Measurements from ENCODE around the gene AGPAT3. TPM values are rescaled to one million over a fixed set of nuclear protein-coding genes. Genes with fewer than 3 reads are reported as not detected.

AGPAT3 gene
- polyA plus RNA-seq, 2 donors, result 15.3 to 18.6 TPM

DNA sequence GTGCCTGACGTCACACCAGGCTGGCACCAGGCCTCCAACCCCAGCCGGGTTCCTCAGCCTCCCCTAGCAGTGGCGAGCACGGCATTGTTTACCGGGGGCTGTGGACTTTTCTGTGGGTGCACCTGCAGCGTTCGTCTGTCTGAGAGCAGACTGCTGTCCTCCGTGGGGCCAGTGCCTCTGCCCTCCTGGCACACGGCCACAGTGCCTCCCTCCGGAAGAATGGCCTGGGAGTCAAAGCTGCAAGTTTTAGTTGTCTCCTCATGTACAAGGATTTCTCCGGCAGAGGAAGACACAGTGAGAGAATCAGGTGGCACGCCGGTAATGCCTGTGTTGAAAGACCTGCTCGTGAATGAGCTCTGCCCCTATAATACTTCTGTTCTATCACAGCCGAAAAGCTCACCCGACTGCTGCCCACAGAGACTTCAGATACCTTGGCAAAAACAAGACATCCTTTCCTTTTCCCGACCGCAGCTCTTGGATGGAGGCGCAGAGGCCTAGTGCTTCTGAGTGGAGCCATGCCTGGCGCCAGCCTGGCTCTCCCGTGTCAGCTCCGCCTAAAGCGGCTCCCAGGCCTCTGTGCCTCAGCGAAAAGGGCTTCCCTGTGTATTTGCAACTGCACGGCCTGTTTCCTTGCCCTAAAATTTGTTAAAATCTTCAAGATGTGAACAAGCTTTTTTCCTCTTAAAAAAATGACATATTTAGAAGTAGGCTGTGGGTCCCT, 71.4 kb downstream of the AGPAT3 start:
- H3K27ac ChIP-seq (ENCODE audit: low read depth in 2 of 2, low read length in 1 of 2), result peak overlapping the region; percentile 22 to 42
- WGBS, 2 donors, result 76 to 78% methylated on average over 25 of the region's 25 CpGs
- peaks cover 0 to 16% of the 10 kb centered on the region in 2 donors for H3K36me3 ChIP-seq (ENCODE audit: control insufficient read depth in 2 of 2, insufficient read depth in 2 of 2, low read length in 1 of 2)

DNA sequence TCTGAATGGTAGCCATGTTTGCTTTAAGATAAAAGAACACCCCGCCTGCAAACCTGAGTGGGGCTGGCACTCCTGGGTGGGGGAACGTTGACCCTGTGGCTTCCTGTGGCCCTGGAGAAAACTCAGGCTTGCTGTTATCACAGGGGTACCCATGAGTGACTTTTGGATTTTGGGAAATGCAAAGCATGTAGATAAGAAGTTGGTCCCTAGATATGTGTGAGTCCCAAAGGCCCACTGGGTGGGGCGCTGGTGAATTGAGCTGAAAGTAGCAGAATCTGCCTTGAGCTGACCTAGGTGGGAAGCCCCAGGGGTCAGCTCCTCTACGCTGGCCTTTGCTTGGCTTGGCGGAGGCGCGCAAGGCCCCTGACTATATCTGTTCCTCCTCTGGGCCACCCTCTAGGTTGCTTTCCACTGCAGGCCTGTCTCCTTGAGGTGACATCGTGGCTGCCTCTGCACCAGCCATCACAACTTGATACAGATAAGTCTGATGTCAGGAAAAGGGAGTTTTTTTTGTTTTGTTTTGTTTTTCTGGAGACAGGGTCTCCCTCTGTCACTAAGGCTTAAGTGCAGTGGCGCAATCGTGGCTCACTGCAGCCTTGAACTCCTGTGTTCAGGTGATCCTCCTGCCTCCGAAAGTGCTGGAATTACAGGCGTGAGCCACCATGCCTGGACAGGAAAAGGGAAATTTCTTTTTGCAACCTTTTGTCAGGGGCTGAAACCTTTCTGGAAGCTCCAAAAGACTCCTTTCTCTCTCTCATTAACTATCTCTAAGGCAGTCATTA, 72.2 kb downstream of the AGPAT3 start:
- H3K4me1 ChIP-seq (ENCODE audit: control insufficient read depth in 2 of 2, insufficient read depth in 2 of 2, low read length in 1 of 2), result peaks cover 0 to 8% of the 10 kb centered on the region in 2 donors
- H3K4me3 ChIP-seq (ENCODE audit: low read depth in 1 of 2, low read length in 2 of 2), result no peak overlapping the region
- peak overlapping the region in 1 of 2 donors; percentile 22 for H3K27ac ChIP-seq (ENCODE audit: low read depth in 2 of 2, low read length in 1 of 2)
- no peaks in the 10 kb centered on the region for H3K9me3 ChIP-seq (ENCODE audit: control insufficient read depth in 2 of 2, insufficient read depth in 1 of 2, low read depth in 1 of 2, low read length in 1 of 2)
- WGBS, 2 donors, result 93 to 96% methylated on average over 12 of the region's 12 CpGs
- H3K27me3 ChIP-seq (ENCODE audit: control insufficient read depth in 1 of 2, insufficient read depth in 2 of 2, low read length in 2 of 2), result no peaks in the 10 kb centered on the region
- H3K36me3 ChIP-seq (ENCODE audit: control insufficient read depth in 2 of 2, insufficient read depth in 2 of 2, low read length in 1 of 2), result peaks cover 0 to 13% of the 10 kb centered on the region in 2 donors

More for the DNA sequence above, 71.4 kb downstream of the AGPAT3 start:
- no peaks in the 10 kb centered on the region for H3K27me3 ChIP-seq (ENCODE audit: control insufficient read depth in 1 of 2, insufficient read depth in 2 of 2, low read length in 2 of 2)
- H3K4me3 ChIP-seq (ENCODE audit: low read depth in 1 of 2, low read length in 2 of 2), result no peak overlapping the region
- no peaks in the 10 kb centered on the region for H3K9me3 ChIP-seq (ENCODE audit: control insufficient read depth in 2 of 2, insufficient read depth in 1 of 2, low read depth in 1 of 2, low read length in 1 of 2)
- peaks cover 0 to 8% of the 10 kb centered on the region in 2 donors for H3K4me1 ChIP-seq (ENCODE audit: control insufficient read depth in 2 of 2, insufficient read depth in 2 of 2, low read length in 1 of 2)

DNA sequence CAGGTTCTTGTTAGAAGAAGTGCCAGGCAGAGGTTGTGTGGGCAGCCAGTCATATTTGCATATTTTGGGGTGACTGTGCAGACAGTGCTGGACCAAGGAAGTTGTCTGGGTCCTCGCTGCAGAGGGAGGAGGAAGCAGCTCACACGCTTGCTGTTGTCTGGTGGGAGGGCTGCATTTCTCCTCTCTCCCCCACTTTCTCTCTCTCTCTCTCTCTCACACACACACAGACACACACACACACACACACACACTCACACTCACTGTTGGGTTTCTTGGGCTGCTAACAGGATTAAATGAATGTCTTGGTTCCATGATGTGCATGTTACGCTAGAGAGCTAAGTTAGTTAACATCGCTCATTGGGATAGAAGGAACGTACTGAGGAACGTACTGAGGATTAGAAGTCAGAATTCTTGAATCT, 72.9 kb downstream of the AGPAT3 start:
- 90 to 93% methylated on average over 6 of the region's 6 CpGs for WGBS, 2 donors
- peaks cover 0 to 8% of the 10 kb centered on the region in 2 donors for H3K4me1 ChIP-seq (ENCODE audit: control insufficient read depth in 2 of 2, insufficient read depth in 2 of 2, low read length in 1 of 2)
- peaks cover 0 to 13% of the 10 kb centered on the region in 2 donors for H3K36me3 ChIP-seq (ENCODE audit: control insufficient read depth in 2 of 2, insufficient read depth in 2 of 2, low read length in 1 of 2)
- H3K27ac ChIP-seq (ENCODE audit: low read depth in 2 of 2, low read length in 1 of 2), result no peak overlapping the region
- H3K27me3 ChIP-seq (ENCODE audit: control insufficient read depth in 1 of 2, insufficient read depth in 2 of 2, low read length in 2 of 2), result no peaks in the 10 kb centered on the region
- no peak overlapping the region for H3K4me3 ChIP-seq (ENCODE audit: low read depth in 1 of 2, low read length in 2 of 2)
- no peaks in the 10 kb centered on the region for H3K9me3 ChIP-seq (ENCODE audit: control insufficient read depth in 2 of 2, insufficient read depth in 1 of 2, low read depth in 1 of 2, low read length in 1 of 2)

DNA sequence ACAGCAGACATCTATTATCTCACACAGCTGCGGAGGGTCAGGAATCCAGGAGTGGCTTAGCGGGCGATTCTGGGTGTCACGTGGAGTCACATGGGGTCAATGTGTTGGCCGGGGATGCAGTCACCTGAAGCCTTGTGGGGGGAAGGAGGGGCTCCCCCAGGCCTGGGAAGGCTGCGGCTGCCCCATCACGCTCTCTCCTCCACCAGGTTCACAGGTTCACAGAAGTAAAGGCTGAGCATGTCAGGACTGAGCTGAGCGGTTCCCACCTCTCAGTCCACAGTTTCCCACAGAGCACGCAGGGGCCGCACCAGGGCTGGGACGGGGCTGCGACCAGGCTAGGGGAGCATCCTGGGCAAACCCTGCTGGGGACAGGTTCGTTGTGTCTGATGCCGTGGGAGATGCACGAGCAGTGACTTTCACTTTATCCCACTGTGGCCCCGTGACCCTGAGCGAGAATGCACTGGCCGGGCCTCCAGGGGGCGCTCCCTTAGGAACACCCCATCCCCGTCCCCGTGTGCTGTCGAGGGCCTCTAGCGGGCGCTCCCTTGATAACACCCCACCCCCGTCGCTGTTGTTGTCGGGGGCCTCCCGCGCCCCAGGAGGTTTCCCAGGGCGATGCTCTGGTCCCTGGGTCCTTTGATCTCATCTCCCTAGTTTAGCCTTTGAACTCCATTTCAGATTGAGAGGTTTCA, 73.9 kb downstream of the AGPAT3 start:
- H3K4me1 ChIP-seq (ENCODE audit: control insufficient read depth in 2 of 2, insufficient read depth in 2 of 2, low read length in 1 of 2), result peaks cover 0 to 8% of the 10 kb centered on the region in 2 donors
- peak overlapping the region; percentile 43 to 44 for H3K4me3 ChIP-seq (ENCODE audit: low read depth in 1 of 2, low read length in 2 of 2)
- no peaks in the 10 kb centered on the region for H3K27me3 ChIP-seq (ENCODE audit: control insufficient read depth in 1 of 2, insufficient read depth in 2 of 2, low read length in 2 of 2)
- no peaks in the 10 kb centered on the region for H3K9me3 ChIP-seq (ENCODE audit: control insufficient read depth in 2 of 2, insufficient read depth in 1 of 2, low read depth in 1 of 2, low read length in 1 of 2)
- peak overlapping the region in 1 of 2 donors; percentile 69 for H3K27ac ChIP-seq (ENCODE audit: low read depth in 2 of 2, low read length in 1 of 2)
- peaks cover 0 to 13% of the 10 kb centered on the region in 2 donors for H3K36me3 ChIP-seq (ENCODE audit: control insufficient read depth in 2 of 2, insufficient read depth in 2 of 2, low read length in 1 of 2)
- 22 to 24% methylated on average over 30 of the region's 30 CpGs for WGBS, 2 donors

DNA sequence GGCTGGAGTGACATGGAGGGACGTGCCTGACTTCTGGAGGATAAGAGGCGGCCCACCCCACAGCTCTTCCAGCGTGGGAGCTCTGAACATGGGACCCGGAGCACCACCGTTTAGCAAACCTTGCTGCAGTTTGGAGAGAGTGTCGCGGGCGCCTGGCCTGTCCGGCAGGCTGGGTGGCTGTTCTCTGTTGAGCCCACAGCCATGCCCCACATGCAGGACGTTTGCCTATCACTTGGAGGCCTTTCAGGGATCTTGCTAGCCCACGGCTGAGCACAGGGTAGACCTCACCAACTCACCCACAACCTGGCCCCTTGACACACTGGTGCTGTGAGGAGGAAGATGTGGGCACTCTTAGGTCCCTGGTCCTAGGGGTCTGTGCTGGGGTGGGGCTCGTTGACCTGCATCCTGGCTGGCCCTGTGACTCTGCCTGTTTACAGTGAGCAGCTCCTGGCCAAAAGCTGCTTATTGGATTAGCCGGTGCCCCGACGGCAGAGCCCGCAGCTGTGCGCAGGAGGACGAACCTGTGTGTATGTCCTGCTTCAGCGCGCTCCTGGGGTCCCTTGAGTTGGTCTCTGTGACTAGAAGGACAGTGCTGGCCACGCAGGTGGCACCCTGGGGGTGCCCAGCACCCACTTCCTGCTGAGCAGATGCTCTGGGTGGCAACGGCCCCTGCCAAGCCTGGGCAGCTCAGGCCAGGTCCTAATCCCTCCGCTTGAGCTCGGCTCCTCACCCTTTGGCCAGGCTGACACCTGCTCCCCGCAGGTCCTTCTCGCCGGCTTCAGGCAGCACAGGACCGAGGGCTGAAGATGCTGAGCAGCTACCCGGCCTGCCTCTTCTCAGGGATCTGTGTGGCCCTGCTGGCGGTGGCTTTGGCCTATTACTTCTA, 74.7 kb downstream of the AGPAT3 start:
- WGBS, 2 donors, result 78 to 81% methylated on average over 30 of the region's 30 CpGs
- Histone ChIP-seq H3K27me3 (ENCODE audit: control insufficient read depth in 1 of 2, insufficient read depth in 2 of 2, low read length in 2 of 2) (no peaks in the 10 kb centered on the region), H3K4me3 (ENCODE audit: low read depth in 1 of 2, low read length in 2 of 2) (no peak overlapping the region), H3K36me3 (ENCODE audit: control insufficient read depth in 2 of 2, insufficient read depth in 2 of 2, low read length in 1 of 2) (peaks cover 0 to 8% of the 10 kb centered on the region in 2 donors), H3K27ac (ENCODE audit: low read depth in 2 of 2, low read length in 1 of 2) (no peak overlapping the region), H3K9me3 (ENCODE audit: control insufficient read depth in 2 of 2, insufficient read depth in 1 of 2, low read depth in 1 of 2, low read length in 1 of 2) (no peaks in the 10 kb centered on the region), H3K4me1 (ENCODE audit: control insufficient read depth in 2 of 2, insufficient read depth in 2 of 2, low read length in 1 of 2) (peaks cover 2 to 11% of the 10 kb centered on the region in 2 donors)

DNA sequence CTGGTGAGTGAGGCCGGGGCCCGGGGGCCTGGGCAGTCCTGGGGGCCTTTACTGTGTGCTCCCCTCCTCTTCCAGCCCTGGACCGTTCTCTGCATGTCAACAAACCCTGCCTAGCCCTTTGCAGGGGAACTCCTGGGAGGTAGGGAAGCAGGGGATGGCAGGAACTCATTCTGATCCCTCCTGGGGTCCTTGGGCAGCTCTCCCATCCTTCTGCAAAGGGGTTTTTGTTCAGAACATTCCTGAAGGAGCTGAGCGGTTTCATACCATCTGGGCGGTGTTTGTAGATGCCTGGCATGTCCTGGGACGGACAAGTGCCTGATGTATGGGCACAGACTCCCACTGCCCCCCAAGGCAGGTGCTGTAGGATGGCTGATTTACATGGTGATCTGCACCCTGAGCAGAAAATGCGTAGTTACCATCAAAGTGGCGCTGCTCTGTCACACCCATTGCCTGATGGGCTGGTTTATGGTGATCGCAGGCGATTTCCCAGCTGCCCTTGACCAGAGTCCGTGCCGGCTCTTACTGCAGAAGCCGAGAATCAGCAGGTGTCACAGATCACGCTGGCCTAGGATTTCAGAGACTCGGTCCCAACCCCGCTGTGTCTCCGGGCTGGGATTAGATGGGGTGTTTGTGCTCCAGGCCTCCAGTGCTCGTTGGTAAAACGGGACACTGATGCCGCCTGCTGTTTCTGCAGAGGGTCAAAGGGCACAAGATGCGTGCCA, 75.5 kb downstream of the AGPAT3 start:
- H3K4me1 ChIP-seq (ENCODE audit: control insufficient read depth in 2 of 2, insufficient read depth in 2 of 2, low read length in 1 of 2), result peaks cover 2 to 15% of the 10 kb centered on the region in 2 donors
- WGBS, 2 donors, result 84 to 88% methylated on average over 21 of the region's 21 CpGs
- H3K36me3 ChIP-seq (ENCODE audit: control insufficient read depth in 2 of 2, insufficient read depth in 2 of 2, low read length in 1 of 2), result peaks cover 0 to 6% of the 10 kb centered on the region in 2 donors
- no peak overlapping the region for H3K27ac ChIP-seq (ENCODE audit: low read depth in 2 of 2, low read length in 1 of 2)
- H3K9me3 ChIP-seq (ENCODE audit: control insufficient read depth in 2 of 2, insufficient read depth in 1 of 2, low read depth in 1 of 2, low read length in 1 of 2), result no peaks in the 10 kb centered on the region
- no peaks in the 10 kb centered on the region for H3K27me3 ChIP-seq (ENCODE audit: control insufficient read depth in 1 of 2, insufficient read depth in 2 of 2, low read length in 2 of 2)
- no peak overlapping the region for H3K4me3 ChIP-seq (ENCODE audit: low read depth in 1 of 2, low read length in 2 of 2)

DNA sequence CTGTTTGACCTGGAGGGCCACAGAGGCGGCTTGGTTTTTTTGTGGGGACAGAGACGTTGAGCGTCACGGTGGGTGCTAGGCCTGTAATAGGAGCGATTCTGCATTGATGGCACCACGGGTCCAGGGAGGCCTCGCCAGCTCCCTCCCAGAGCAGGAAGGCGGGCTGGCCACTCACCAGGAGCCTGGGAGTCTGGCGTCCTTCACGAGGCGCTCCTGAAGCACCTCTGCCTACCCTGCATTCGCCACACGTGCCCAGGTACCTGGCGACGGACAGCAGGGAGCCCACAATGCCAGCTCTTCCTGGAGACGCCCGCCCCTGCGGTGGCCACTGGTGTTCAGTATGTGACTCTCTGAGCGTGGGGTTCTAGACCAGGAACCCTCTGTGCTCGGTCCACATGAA, 77.2 kb downstream of the AGPAT3 start:
- Histone ChIP-seq H3K27me3 (ENCODE audit: control insufficient read depth in 1 of 2, insufficient read depth in 2 of 2, low read length in 2 of 2) (no peaks in the 10 kb centered on the region), H3K27ac (ENCODE audit: low read depth in 2 of 2, low read length in 1 of 2) (no peak overlapping the region), H3K4me1 (ENCODE audit: control insufficient read depth in 2 of 2, insufficient read depth in 2 of 2, low read length in 1 of 2) (peaks cover 2 to 15% of the 10 kb centered on the region in 2 donors), H3K36me3 (ENCODE audit: control insufficient read depth in 2 of 2, insufficient read depth in 2 of 2, low read length in 1 of 2) (peaks cover 0 to 9% of the 10 kb centered on the region in 2 donors), H3K4me3 (ENCODE audit: low read depth in 1 of 2, low read length in 2 of 2) (no peak overlapping the region), H3K9me3 (ENCODE audit: control insufficient read depth in 2 of 2, insufficient read depth in 1 of 2, low read depth in 1 of 2, low read length in 1 of 2) (no peaks in the 10 kb centered on the region)
- WGBS, 2 donors, result 91 to 94% methylated on average over 20 of the region's 20 CpGs

DNA sequence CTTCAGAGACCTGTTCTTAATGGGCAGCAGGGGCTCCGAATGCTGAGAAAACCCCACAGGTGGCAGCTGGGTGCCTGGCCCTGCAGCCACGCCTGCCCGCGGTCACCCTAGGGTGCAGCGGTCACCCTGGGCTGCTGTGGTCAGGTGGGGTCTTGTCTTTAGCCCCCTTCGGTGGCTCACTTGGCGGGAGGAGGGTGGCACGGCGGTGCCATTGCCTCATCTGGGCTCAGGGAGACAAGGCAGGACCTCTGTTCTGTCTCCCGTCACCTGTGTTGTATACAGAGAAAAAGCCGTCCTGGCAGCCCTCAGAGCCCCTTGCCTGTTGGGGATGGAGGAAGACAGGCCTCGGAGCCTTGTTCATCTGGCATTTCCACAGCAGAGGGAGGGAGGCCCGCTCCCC, 77.6 kb downstream of the AGPAT3 start:
- H3K4me1 ChIP-seq (ENCODE audit: control insufficient read depth in 2 of 2, insufficient read depth in 2 of 2, low read length in 1 of 2), result peaks cover 2 to 15% of the 10 kb centered on the region in 2 donors
- peaks cover 0 to 9% of the 10 kb centered on the region in 2 donors for H3K36me3 ChIP-seq (ENCODE audit: control insufficient read depth in 2 of 2, insufficient read depth in 2 of 2, low read length in 1 of 2)
- H3K27ac ChIP-seq (ENCODE audit: low read depth in 2 of 2, low read length in 1 of 2), result no peak overlapping the region
- 94 to 95% methylated on average over 13 of the region's 13 CpGs for WGBS, 2 donors
- no peak overlapping the region for H3K4me3 ChIP-seq (ENCODE audit: low read depth in 1 of 2, low read length in 2 of 2)
- no peaks in the 10 kb centered on the region for H3K27me3 ChIP-seq (ENCODE audit: control insufficient read depth in 1 of 2, insufficient read depth in 2 of 2, low read length in 2 of 2)
- no peaks in the 10 kb centered on the region for H3K9me3 ChIP-seq (ENCODE audit: control insufficient read depth in 2 of 2, insufficient read depth in 1 of 2, low read depth in 1 of 2, low read length in 1 of 2)

Measured in esophagus (tissue), 2 donors.